T-helper 1 cell treated with Interleukin-12 subunit alpha and Interleukin-12 subunit beta and Interleukin-4 antibody, amounts not matched to agents 30 ng/mL and 1 ng/mL, for 36 hours (primary cell): Measurements from ENCODE around the gene FDCSP. TPM values are rescaled to one million over a fixed set of nuclear protein-coding genes. Genes with fewer than 3 reads are reported as not detected.
"Not testable (repeated sequence)": the region's sequence is repeated elsewhere in the genome, so short reads cannot be mapped to it uniquely, and the experiment has no call there.

Source experiments
- intact Hi-C: fragments of 100-400 bp; cut with micrococcal nuclease; formaldehyde crosslinking; loops from one replicate; pipeline ENCODE4 v1.15.1; 2024
- total RNA-seq: library from RNA; stranded (reverse); gene quantifications from 2 replicates; pipeline ENCODE4 v1.2.3, GENCODE V29; 2022

The FDCSP gene
- total RNA-seq = not detected in 2 replicates

GRCh38 chr4:70225824-70226223 lies at the start of gene FDCSP:
Gene FDCSP (plus strand): TSS chr4:70226124. CDS start chr4:70231195, 5,071 bp downstream.
- intact Hi-C loops = no loop called here

GRCh38 chr4:70177090-70177489 lies 48.8 kb upstream of the FDCSP start:
- intact Hi-C loops = no loop called here

- intact Hi-C loops = no loop called here
Observed at GRCh38 chr4:70178075-70178660, 47.8 kb upstream of the FDCSP start.

- intact Hi-C loops = loop anchor here (5.0 kb wide), 1 partner anchor 358 kb away; no protein-coding TSS in a partner anchor
Observed at GRCh38 chr4:70179811-70180210, 46.1 kb upstream of the FDCSP start.

- intact Hi-C loops = loop anchor here (2.0 to 5.0 kb wide), 3 partner anchors 301 to 863 kb away; no protein-coding TSS in a partner anchor
Observed at GRCh38 chr4:70181864-70182263, 44.1 kb upstream of the FDCSP start.

GRCh38 chr4:70182517-70183167 lies 43.3 kb upstream of the FDCSP start:
- intact Hi-C loops = loop anchor here (1.0 to 5.0 kb wide), 4 partner anchors 302 to 864 kb away; no protein-coding TSS in a partner anchor

GRCh38 chr4:70183168-70183939 lies 42.6 kb upstream of the FDCSP start:
- intact Hi-C loops = loop anchor here (1.0 to 5.0 kb wide), 4 partner anchors 303 to 865 kb away; no protein-coding TSS in a partner anchor

GRCh38 chr4:70183940-70184246 lies 42.0 kb upstream of the FDCSP start:
- intact Hi-C loops = loop anchor here (1.0 to 5.0 kb wide), 4 partner anchors 303 to 865 kb away; no protein-coding TSS in a partner anchor

GRCh38 chr4:70187216-70187615 lies 38.7 kb upstream of the FDCSP start:
- intact Hi-C loops = no loop called here

- intact Hi-C loops = no loop called here
Observed at GRCh38 chr4:70190579-70190978, 35.3 kb upstream of the FDCSP start.

GRCh38 chr4:70191647-70192046 lies 34.3 kb upstream of the FDCSP start:
- intact Hi-C loops = no loop called here

- intact Hi-C loops = no loop called here
Observed at GRCh38 chr4:70192895-70193294, 33.0 kb upstream of the FDCSP start.

- intact Hi-C loops = no loop called here
Observed at GRCh38 chr4:70195425-70195824, 30.5 kb upstream of the FDCSP start, which contains the start of gene ODAM. Gene ODAM (plus strand): TSS chr4:70195725. CDS start chr4:70196544, 819 bp downstream.

- intact Hi-C loops = no loop called here
Observed at GRCh38 chr4:70196857-70197256, 29.1 kb upstream of the FDCSP start.

- intact Hi-C loops = no loop called here
Observed at GRCh38 chr4:70197842-70198241, 28.1 kb upstream of the FDCSP start.

- intact Hi-C loops = no loop called here
Observed at GRCh38 chr4:70203601-70204000, 22.3 kb upstream of the FDCSP start.

GRCh38 chr4:70212752-70213151 lies 13.2 kb upstream of the FDCSP start:
- intact Hi-C loops = not testable (repeated sequence)

GRCh38 chr4:70216109-70216508 lies 9.8 kb upstream of the FDCSP start:
- intact Hi-C loops = not testable (repeated sequence)

- intact Hi-C loops = not testable (repeated sequence)
Observed at GRCh38 chr4:70216550-70216949, 9.4 kb upstream of the FDCSP start.

GRCh38 chr4:70221389-70221788 lies 4.5 kb upstream of the FDCSP start:
- intact Hi-C loops = not testable (repeated sequence)

GRCh38 chr4:70221818-70222217 lies 4.1 kb upstream of the FDCSP start:
- intact Hi-C loops = not testable (repeated sequence)

- intact Hi-C loops = no loop called here
Observed at GRCh38 chr4:70236125-70236524, 10.2 kb downstream of the FDCSP start.
